GM12878 (cell line): ENCODE results near the gene ATF6B. TPM values are rescaled to one million over a fixed set of nuclear protein-coding genes. Genes with fewer than 3 reads are reported as not detected.

Experiments
- ATAC-seq: fragments of 200-7000 bp; cut with Tn5 transposase; 3 replicates; pipeline ENCODE4 v1.9.1; 2020; ENCODE audit warnings: mild to moderate bottlenecking, moderate library complexity
- BruUV-seq: library from RNA; stranded (reverse); fragments of 400-500 nt; replicated peaks from 2 replicates; lab custom pipeline; 2021; lab: Mats Ljungman, UMichigan
- CTCF ChIA-PET: fragments of 300-600 bp; sonication (Branson Sonifier 250); formaldehyde crosslinking; extraction: SDS; loops from one replicate; lab custom pipeline; 2021; ENCODE audit warnings: inconsistent platforms; lab: Yijun Ruan, JAX
- POLR2A ChIA-PET: fragments of 350-600 bp; formaldehyde crosslinking; extraction: SDS; loops from one replicate; lab custom pipeline; 2021; ENCODE audit warnings: inconsistent platforms; lab: Charles Lee
- RAD21 ChIA-PET: fragments of 300-600 bp; sonication (Branson Sonifier 250); formaldehyde crosslinking; loops from one replicate; lab custom pipeline; 2023; ENCODE audit warnings: antibody characterized with exemption; ENCODE audit not compliant: unreplicated experiment; lab: Charles Lee
- SMC1A ChIA-PET: fragments of 300-600 bp; sonication (Branson Sonifier 250); formaldehyde crosslinking; loops from one replicate; lab custom pipeline; 2023; ENCODE audit not compliant: unreplicated experiment, uncharacterized antibody; lab: Charles Lee
- DNase-seq: peaks from one replicate; pipeline ENCODE4 v3.0.0-alpha.2; 2011; ENCODE audit warnings: low read depth, low spot score
- FAIRE-seq: peaks from 3 replicates; lab custom pipeline; 2011; peaks lifted over from hg19 to GRCh38; lab: Jason Lieb, UNC
- H2AFZ ChIP-seq: 2 replicates; pipeline ENCODE4 v1.6.0; 2011; ENCODE audit warnings: low read depth, low read length, control low read depth; ENCODE audit not compliant: control insufficient read depth
- H3K27ac ChIP-seq: 2 replicates; pipeline ENCODE4 v1.5.1; 2011; ENCODE audit warnings: control low read depth; ENCODE audit not compliant: control insufficient read depth, insufficient read depth
- H3K27me3 ChIP-seq, 2 experiments: replicated peaks in 1 of 2; 2 replicates each; pipeline versions ENCODE4 v1.6.0 to v1.6.1; 2011; ENCODE audit warnings: low read length in 1 of 2; ENCODE audit not compliant: control insufficient read depth in 2 of 2, insufficient read depth in 2 of 2
- H3K36me3 ChIP-seq, 2 experiments: 2 replicates each; pipeline ENCODE4 v1.5.1; 2011; ENCODE audit warnings: low read length in 1 of 2; ENCODE audit not compliant: control insufficient read depth in 2 of 2, insufficient read depth in 2 of 2
- H3K4me1 ChIP-seq: 2 replicates; pipeline ENCODE4 v1.6.1; 2011; ENCODE audit warnings: mild to moderate bottlenecking, low read length, moderate library complexity, mixed read lengths; ENCODE audit not compliant: control insufficient read depth, insufficient read depth
- H3K4me2 ChIP-seq: 2 replicates; pipeline ENCODE4 v1.6.0; 2011; ENCODE audit warnings: control low read depth; ENCODE audit not compliant: control insufficient read depth, insufficient read depth
- H3K4me3 ChIP-seq: fragments of 200-600 bp; sonication (generic); 2 replicates; pipeline ENCODE4 v1.5.1; 2016
- H3K79me2 ChIP-seq: 2 replicates; pipeline ENCODE4 v1.6.0; 2011; ENCODE audit warnings: low read length; ENCODE audit not compliant: control insufficient read depth, insufficient read depth
- H3K9ac ChIP-seq: 2 replicates; pipeline ENCODE4 v1.8.0; 2011; ENCODE audit warnings: low read length, control low read depth, mixed read lengths; ENCODE audit not compliant: control insufficient read depth, insufficient read depth
- H3K9me3 ChIP-seq: replicated peaks from 3 replicates; pipeline ENCODE4 v1.5.1; 2011; ENCODE audit warnings: mild to moderate bottlenecking, low read length; ENCODE audit not compliant: control insufficient read depth, insufficient read depth
- H4K20me1 ChIP-seq: 2 replicates; pipeline ENCODE4 v1.6.0; 2011; ENCODE audit not compliant: control insufficient read depth, insufficient read depth
- JUND ChIP-seq: IDR thresholded peaks from 2 replicates; pipeline ENCODE4 v1.6.1; 2012; ENCODE audit warnings: low read depth, mild to moderate bottlenecking, low read length, improper control_type of control experiment, moderate library complexity
- POLR2AphosphoS5 ChIP-seq: IDR thresholded peaks from 2 replicates; pipeline ENCODE4 v1.6.1; 2011; ENCODE audit warnings: mild to moderate bottlenecking, low read length, inconsistent platforms
- RUNX3 ChIP-seq: IDR thresholded peaks from 2 replicates; pipeline ENCODE4 v1.6.1; 2012; ENCODE audit warnings: low read length, inconsistent platforms
- ZBTB11 ChIP-seq: fragments of 450-650 bp; formaldehyde crosslinking; IDR thresholded peaks from 2 replicates; pipeline ENCODE4 v1.5.0; 2022; ENCODE audit warnings: mild to moderate bottlenecking, missing genetic modification characterization
- ZNF384 ChIP-seq: IDR thresholded peaks from 2 replicates; pipeline ENCODE4 v1.6.1; 2012; ENCODE audit warnings: low read depth, mild to moderate bottlenecking, low read length, improper control_type of control experiment, borderline replicate concordance
- WGBS: methylation state at CpG from one replicate; pipeline ENCODE4 v1.1.6; 2016; ENCODE audit warnings: low lambda C conversion rate; ENCODE audit not compliant: insufficient replicate concordance, insufficient coverage; ENCODE audit errors: missing lambda C conversion rate; 5-methylcytosine and 5-hydroxymethylcytosine counted together
- in situ Hi-C: fragments of 300-500 bp; cut with MboI; formaldehyde crosslinking; loops from 9 replicates; pipeline ENCODE4 v1.14.3; 2018; ENCODE audit warnings: mixed read lengths
- intact Hi-C: fragments of 100-400 bp; cut with micrococcal nuclease; formaldehyde crosslinking; loops from one replicate; pipeline ENCODE4 v1.14.2; 2022; ENCODE audit not compliant: unreplicated experiment
- polyA plus RNA-seq, 11 experiments: library from polyadenylated mRNA; depleted of rRNA in 4 of 11; unstranded in 6 of 11; stranded (reverse) in 5 of 11; fragments of >200 nt; fragmentation: Nextera tagmentation in 4 of 11; fragmentation: Illumina TruSeq in 1 of 11; extraction: Ambion mirVana in 4 of 11; extraction: Trizol in 1 of 11; gene quantifications; 1 replicate in 1 of 11; 2 replicates in 10 of 11; pipeline versions ENCODE4 v1.2.1 to v1.2.3, GENCODE V29; 2011 to 2016; ENCODE audit warnings: inconsistent platforms in 2 of 11, missing spikeins in 2 of 11, low read depth in 1 of 11
- total RNA-seq, 4 experiments: library from RNA; depleted of rRNA in 3 of 4; stranded (reverse); fragments of >200 nt in 3 of 4; fragmentation: Illumina TruSeq in 1 of 4; extraction: Trizol in 1 of 4; gene quantifications; 2 replicates each; pipeline versions ENCODE4 v1.2.1 to v1.2.3, GENCODE V29; 2013 to 2021

Gene ATF6B
- total and polyA plus RNA-seq, 10 of the 15 experiments (the other 5 are each of a cell fraction or from before 2014, with no cell fraction given): 13.6 to 83.9 (median 44.0) TPM

GRCh38 chr6:32115623-32116022 is 12.4 kb downstream of the ATF6B start:
- SMC1A ChIA-PET: interaction anchor here (0.6 kb wide), 1 partner anchor 217 kb away, joined by 4 read pairs; no protein-coding TSS in a partner anchor
- Histone ChIP-seq H3K36me3 (peaks cover 7 to 19% of the 10 kb centered on the region in 2 experiments), H3K4me3 (no peak overlapping the region), H3K79me2 (no peaks in the 10 kb centered on the region), H2AFZ (no peak overlapping the region), H3K27ac (no peak overlapping the region), H3K27me3 (no peaks in the 10 kb centered on the region), H3K9me3 (no peaks in the 10 kb centered on the region), H4K20me1 (no peaks in the 10 kb centered on the region), H3K9ac (no peak overlapping the region), H3K4me1 (no peaks in the 10 kb centered on the region), H3K4me2 (no peak overlapping the region)
- in situ Hi-C loops: no loop called here
- DNase-seq: no peak
- RAD21 ChIA-PET: no interaction called here
- POLR2A ChIA-PET: interaction anchor here (1.4 kb wide), 1 partner anchor 13 kb away, joined by 3 read pairs; the partner anchor contains the start of gene ATF6B
- WGBS: 97% methylated on average over 6 of the region's 6 CpGs
- intact Hi-C loops: loop anchor here (5.0 to 10.0 kb wide), 2 partner anchors 127 to 669 kb away; no protein-coding TSS in a partner anchor
- ATAC-seq: no peak
- TF ChIP-seq ZNF384: no peak
- no peak for TF ChIP-seq JUND
- TF ChIP-seq ZBTB11 (CRISPR knock-in tag): no peak
- no peak for TF ChIP-seq RUNX3
- TF ChIP-seq POLR2AphosphoS5: no peak
- TSS peak; percentile 52 for BruUV-seq
- FAIRE-seq: no peak
- CTCF ChIA-PET: no interaction called here
